NCI-H226 (cell line): ENCODE results near the gene SESN2.

Experiments
- DNase-seq: peaks from one replicate; pipeline ENCODE4 v3.0.0-alpha.2; 2015

Gene SESN2, protein sequence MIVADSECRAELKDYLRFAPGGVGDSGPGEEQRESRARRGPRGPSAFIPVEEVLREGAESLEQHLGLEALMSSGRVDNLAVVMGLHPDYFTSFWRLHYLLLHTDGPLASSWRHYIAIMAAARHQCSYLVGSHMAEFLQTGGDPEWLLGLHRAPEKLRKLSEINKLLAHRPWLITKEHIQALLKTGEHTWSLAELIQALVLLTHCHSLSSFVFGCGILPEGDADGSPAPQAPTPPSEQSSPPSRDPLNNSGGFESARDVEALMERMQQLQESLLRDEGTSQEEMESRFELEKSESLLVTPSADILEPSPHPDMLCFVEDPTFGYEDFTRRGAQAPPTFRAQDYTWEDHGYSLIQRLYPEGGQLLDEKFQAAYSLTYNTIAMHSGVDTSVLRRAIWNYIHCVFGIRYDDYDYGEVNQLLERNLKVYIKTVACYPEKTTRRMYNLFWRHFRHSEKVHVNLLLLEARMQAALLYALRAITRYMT

DNA sequence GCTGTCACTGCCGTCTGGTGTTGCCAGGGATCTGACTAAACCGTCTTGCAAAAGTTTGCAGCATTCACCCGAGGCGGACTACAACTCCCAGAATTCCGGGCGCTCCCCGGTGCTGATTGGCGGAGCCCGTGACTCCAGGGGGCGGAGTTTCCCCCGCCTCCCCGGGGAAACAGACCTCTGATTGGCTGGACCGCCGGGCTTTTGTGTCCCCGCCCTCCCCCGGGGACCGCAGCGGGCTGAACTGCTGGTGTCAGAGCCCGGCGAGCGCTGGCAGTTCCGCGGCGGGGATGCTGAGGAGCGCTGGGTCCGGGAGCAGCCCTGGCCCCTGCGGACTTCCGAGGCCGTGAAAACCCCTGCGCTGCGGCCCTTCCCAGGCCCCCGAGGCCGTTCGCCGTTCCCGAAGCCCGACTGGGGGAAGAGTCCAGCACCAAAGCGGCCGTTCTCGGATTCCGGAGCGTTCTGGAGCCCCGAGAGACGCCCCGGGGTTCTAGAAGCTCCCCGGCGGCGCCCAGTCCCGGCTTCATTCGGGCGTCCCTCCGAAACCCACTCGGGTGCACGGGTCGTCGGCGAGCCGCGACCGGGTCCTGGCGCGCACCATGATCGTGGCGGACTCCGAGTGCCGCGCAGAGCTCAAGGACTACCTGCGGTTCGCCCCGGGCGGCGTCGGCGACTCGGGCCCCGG is at the start of gene SESN2:
TSS of gene SESN2 (plus strand) at position 267 of the 682 bp plus-strand sequence. CDS start at position 597, 330 bp downstream.
- peak; percentile 96 for DNase-seq

- DNase-seq: no peak
These were observed 49.6 kb upstream of the SESN2 start for GRCh38 chr1:28209700-28210099.

DNA sequence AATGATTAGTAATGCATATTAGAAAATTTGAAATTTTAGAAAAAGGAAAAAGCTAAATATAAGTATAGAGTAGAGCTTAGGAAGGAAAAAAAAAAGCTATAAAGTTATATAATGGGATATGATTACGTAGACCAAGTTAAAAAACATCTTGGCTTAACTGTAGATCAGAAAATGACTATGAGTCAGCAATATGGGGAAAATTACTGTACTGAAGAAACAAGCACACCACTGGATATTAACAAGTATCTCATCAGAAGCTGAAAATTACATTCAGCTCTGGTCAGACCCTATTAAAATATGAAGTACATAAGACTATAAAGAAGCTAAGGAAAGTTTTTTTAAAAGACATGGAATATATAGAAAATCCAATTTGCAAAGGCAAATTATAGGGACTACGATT is 46.0 kb upstream of the SESN2 start:
- DNase-seq: no peak

DNA sequence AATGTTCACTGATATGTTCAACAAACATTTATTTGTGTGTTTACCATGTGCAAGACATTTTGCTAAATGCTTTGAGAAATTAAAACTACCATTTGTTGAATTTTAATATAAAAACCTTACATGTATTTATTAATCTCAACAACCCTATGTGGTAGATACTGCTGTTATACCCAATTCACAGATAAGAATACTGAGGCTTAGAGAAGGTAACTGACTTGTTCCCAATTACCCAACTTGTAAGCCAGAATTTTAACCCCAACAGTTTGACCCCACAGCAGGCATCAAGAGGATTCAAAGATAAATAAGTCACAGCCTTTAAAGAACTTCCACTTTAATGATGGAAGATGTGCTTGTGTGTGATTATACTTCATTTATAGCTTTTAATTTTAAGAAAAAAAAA is 30.2 kb upstream of the SESN2 start:
- no peak for DNase-seq

GRCh38 chr1:28229996-28230395 is 29.3 kb upstream of the SESN2 start:
- no peak for DNase-seq

- DNase-seq: peak; percentile 86
These were observed 26.6 kb upstream of the SESN2 start, which contains the start of gene DNAJC8 for GRCh38 chr1:28232558-28233263. TSS of gene DNAJC8 (minus strand) at chr1:28233029. CDS start at chr1:28232998, 31 bp downstream.

DNA sequence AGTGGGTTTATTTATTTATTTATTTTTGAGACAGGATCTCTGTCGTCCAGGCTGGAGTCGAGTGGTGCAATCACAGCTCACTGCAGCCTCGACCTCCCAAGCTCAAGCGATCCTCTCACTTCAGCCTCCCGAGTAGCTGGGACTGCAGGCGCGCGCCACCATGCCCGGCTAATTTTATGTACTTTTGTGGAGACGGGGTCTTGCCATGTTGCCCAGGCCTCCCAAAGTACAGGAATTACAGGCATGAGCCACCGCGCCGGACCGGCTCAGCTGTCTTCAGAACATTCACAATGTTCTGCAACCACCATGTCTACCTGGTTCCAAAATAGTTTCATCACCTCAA is 26.1 kb upstream of the SESN2 start:
- DNase-seq: no peak

- DNase-seq: peak; percentile 99
These were observed 23.3 kb upstream of the SESN2 start, which contains the start of gene ATP5IF1 for GRCh38 chr1:28235755-28236655. TSS of gene ATP5IF1 (plus strand) at chr1:28236124. CDS start at chr1:28236184, 60 bp downstream.

DNA sequence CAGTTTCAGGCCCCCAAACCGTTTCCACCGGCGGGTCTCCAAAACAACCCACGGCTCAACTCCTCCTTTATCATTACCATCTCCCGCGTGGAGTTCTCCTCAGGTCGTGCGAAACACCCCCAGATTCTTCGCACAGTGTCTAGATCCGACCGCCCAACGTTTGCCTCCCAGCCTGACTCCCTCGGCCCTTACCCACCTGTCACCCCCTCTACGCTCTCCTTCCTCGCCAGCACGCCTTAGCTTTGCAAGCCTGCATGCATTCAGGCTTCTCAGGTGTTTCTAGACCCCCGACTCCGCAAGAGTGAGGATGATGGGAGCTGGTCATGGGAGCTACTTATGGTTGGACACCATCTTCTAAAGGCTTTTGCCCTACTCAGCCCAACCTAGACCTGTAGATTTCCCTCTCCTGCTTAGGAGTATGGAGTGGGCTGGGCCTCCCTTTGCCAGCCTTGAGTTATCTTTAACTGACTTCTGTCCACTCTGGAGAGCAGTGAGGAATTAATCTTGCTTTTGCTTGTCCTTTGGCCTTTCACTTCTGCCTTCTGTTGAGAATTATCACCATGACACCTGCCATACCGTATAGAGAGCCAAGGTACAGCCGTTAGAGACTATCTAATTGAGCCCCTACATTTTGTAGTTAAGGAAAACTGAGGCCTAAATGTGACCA is 22.5 kb upstream of the SESN2 start:
- no peak for DNase-seq

DNA sequence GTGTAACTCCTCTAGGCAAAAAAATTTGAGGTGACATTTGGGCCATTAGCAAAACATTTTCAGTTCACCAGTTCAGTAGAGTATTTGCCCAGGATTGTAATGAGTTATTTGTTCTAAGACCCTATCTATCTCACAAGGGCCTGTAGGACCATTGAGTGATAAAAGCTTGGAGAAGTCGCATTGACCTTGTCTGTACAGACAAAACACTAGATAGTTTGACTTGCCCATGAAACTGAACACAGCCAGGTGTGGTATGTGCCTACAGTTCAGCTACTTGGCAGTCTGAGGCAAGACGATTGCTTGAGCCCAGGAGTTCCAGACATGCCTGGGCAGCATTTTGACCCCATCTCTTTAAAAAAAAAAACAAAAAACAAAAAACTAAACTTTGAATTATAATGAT is 20.3 kb upstream of the SESN2 start:
- DNase-seq: no peak

DNA sequence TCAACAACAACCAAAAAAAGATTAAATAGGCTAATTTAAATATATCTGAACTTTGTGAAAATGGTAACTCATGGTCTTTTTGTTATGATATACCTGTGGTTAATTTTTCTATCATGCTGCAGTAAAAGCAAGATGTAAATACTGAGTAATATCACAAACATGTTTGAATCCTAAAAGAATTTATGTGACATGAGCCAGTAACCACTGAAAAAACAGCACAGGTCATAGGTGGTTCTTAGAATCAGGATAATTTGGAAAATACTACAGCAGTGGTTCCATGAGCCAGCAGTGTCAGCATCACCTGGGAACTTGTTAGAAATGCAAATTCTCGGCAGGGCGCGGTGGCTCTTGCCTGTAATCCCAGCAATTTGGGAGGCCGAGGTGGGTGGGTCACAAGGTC is 19.3 kb upstream of the SESN2 start:
- no peak for DNase-seq

DNA sequence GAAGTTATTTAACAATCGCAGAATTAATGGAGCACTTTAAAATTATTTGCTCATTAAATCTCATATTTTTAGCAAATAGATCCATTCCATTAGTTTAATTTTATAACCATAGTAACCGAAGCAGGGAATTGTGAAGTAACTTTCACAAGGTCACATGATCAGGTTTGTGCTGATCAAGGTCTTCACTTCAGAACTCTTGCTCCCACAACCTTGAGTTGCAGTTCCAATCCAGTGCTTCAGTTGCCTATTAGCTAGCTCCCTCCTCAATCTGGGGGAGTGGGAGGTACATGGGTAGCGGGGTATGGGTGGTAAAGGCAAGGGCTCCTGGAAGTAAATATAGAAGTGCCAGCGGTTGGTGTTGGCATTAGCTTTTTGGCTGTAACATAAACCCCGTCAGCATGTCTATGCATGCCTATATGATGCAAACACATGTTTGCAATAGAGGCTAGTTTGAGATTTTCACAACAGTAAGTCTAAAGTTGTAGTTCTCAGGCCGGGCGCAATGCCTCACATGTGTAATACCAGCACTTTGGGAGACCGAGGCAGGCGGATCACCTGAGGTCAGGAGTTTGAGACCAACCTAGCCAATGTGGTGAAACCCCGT is 17.6 kb upstream of the SESN2 start:
- no peak for DNase-seq

DNA sequence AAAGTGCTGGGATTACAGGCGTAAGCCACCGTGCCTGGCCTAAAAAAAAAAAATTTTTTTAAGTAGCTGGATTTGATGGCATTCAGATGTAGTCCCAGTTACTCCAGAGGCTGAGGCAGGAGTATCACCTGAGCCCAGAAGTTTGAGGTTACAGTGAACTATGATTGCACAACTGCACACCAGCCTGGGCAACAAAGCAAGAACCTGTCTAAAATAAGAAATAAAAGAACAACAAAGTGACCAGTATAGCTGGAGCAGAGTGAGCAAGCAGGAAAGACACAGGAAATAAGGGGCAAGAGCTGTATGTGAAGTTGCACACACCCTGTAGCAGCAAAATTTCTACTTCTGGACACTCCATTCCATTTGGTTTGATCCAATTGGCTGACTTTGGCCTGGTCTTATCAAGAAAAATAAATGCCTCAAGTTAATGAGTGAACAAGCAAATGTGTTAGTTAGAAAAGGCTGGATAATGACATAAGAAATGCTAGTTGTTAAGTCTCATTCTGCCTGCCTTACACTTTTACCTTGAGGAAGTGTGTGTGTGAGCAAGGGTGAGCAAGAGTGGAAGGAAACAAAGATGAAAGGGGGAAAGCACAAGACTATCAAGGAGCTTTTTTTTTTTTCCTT is 15.5 kb upstream of the SESN2 start:
- DNase-seq: no peak

GRCh38 chr1:28244549-28245251 is 14.6 kb upstream of the SESN2 start:
- DNase-seq: no peak

DNA sequence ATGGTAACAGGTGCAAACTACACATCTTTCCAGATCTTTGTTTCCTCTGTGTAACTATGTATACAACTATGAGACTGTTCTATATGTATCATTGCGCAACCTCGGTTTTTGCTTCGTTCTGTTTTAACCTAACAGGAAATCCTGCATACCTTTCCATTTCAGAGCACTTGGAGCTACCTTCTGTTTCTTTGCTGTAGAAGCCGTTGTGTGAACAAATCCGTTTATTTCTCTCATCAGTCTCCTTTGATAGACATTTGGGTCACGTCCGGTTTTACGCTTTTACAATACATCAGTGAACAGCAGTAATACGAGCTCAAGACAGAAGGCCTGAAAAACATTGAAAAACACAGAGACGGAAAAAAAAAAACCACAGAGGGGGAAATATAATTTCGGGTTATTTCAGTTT is 12.9 kb upstream of the SESN2 start:
- DNase-seq: peak; percentile 20

GRCh38 chr1:28247612-28248272 is 11.6 kb upstream of the SESN2 start:
- DNase-seq: no peak

GRCh38 chr1:28248273-28249012 is 10.9 kb upstream of the SESN2 start:
- DNase-seq: peak; percentile 62

DNA sequence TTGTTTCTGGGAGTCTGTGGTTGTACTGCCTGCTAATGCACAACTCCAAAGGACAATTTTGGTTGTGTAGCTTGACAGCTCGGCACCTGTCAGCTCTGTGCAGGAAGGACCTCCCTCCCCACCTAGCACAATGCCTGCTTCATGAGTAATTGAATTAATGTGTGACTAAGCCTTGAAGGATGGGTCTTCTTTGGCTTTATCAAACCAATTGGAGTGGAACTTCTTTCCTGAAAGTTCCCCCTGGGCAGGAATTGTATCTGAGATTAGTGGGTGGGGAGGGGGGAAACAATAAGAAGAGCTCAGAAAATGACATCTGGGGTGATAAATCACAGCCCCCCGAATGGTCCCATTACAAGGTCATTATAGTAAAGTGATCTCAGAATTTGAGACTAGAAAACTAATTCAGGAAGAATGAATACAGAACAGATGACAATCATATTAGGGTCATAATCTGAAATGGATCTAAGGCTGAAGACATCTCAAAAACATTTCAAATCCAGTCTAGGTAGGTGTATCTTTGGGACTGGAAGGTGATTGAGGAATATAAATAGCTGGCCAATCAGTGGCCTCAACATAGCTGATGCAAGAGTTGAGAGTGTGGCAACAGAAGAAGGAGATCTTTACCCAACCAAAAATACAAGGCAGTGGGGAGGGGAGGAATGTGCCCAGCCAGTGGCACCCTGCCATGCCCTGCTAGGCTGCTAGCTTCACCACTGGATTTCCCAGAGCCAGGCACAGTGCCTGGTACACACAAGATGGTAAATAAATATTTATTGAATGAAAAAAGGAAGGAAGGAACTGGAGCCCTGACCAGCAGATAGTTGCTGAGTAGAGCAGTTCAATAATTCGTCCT is 10.1 kb upstream of the SESN2 start:
- peak; percentile 86 for DNase-seq
